H9 (cell line): Measurements from ENCODE around the gene TAF1C. TPM values are rescaled to one million over a fixed set of nuclear protein-coding genes. Genes with fewer than 3 reads are reported as not detected.

ENCODE experiments used
- DNase-seq: peaks from one replicate; pipeline ENCODE4 v3.0.0-alpha.2; 2017
- H2AFZ ChIP-seq: one replicate; pipeline ENCODE4 v1.6.1; 2013; ENCODE audit warnings: mild to moderate bottlenecking, low read length, control low read depth, moderate library complexity
- H2AK5ac ChIP-seq: 2 replicates; pipeline ENCODE4 v1.6.1; 2013; ENCODE audit warnings: low read length, control low read depth, mixed read lengths; ENCODE audit not compliant: insufficient read length
- H2BK120ac ChIP-seq: one replicate; pipeline ENCODE4 v1.6.1; 2013; ENCODE audit warnings: low read depth, mild to moderate bottlenecking, low read length, control low read depth, inconsistent platforms; ENCODE audit not compliant: poor library complexity, severe bottlenecking
- H2BK12ac ChIP-seq: 2 replicates; pipeline ENCODE4 v1.6.1; 2013; ENCODE audit warnings: low read length, control low read depth, mixed read lengths, low read depth; ENCODE audit not compliant: insufficient read length
- H2BK15ac ChIP-seq: 2 replicates; pipeline ENCODE4 v1.6.1; 2013; ENCODE audit warnings: low read depth, low read length, control low read depth
- H2BK20ac ChIP-seq: one replicate; pipeline ENCODE4 v1.6.1; 2013; ENCODE audit warnings: low read depth, mild to moderate bottlenecking, low read length, control low read depth, inconsistent platforms; ENCODE audit not compliant: poor library complexity, severe bottlenecking
- H2BK5ac ChIP-seq: 2 replicates; pipeline ENCODE4 v1.6.1; 2013; ENCODE audit warnings: low read length, control low read depth, mixed read lengths; ENCODE audit not compliant: insufficient read length
- H3K14ac ChIP-seq: 2 replicates; pipeline ENCODE4 v1.6.1; 2013; ENCODE audit warnings: low read length, control low read depth; ENCODE audit not compliant: insufficient read depth
- H3K18ac ChIP-seq: 2 replicates; pipeline ENCODE4 v1.6.1; 2013; ENCODE audit warnings: low read depth, mild to moderate bottlenecking, mixed read lengths, low read length, control low read depth; ENCODE audit not compliant: insufficient read length
- H3K23ac ChIP-seq: 2 replicates; pipeline ENCODE4 v1.6.1; 2013; ENCODE audit warnings: low read length, control low read depth, mixed read lengths, low read depth; ENCODE audit not compliant: insufficient read length
- H3K23me2 ChIP-seq: 2 replicates; pipeline ENCODE4 v1.6.1; 2013; ENCODE audit warnings: low read depth, mild to moderate bottlenecking, mixed read lengths, low read length, control low read depth; ENCODE audit not compliant: insufficient read length, poor library complexity, severe bottlenecking
- H3K27ac ChIP-seq: 2 replicates; pipeline ENCODE4 v1.5.1; 2013; ENCODE audit warnings: low read length, control low read depth, mixed read lengths, low read depth; ENCODE audit not compliant: insufficient read length
- H3K27me3 ChIP-seq: 2 replicates; pipeline ENCODE4 v1.6.1; 2013; ENCODE audit warnings: low read length, control low read depth, inconsistent platforms; ENCODE audit not compliant: insufficient read depth
- H3K4ac ChIP-seq: 2 replicates; pipeline ENCODE4 v1.6.1; 2013; ENCODE audit warnings: low read depth, mild to moderate bottlenecking, control low read depth, inconsistent platforms, low read length, moderate library complexity
- H3K4me1 ChIP-seq: 2 replicates; pipeline ENCODE4 v1.6.1; 2013; ENCODE audit warnings: low read length, control low read depth, inconsistent platforms; ENCODE audit not compliant: insufficient read depth
- H3K4me2 ChIP-seq: 2 replicates; pipeline ENCODE4 v1.6.1; 2013; ENCODE audit warnings: low read length, control low read depth, mixed read lengths; ENCODE audit not compliant: insufficient read length, insufficient read depth
- H3K56ac ChIP-seq: 2 replicates; pipeline ENCODE4 v1.6.1; 2013; ENCODE audit warnings: low read depth, mild to moderate bottlenecking, mixed read lengths, low read length, control low read depth; ENCODE audit not compliant: insufficient read length
- H3K79me1 ChIP-seq: 2 replicates; pipeline ENCODE4 v1.6.1; 2013; ENCODE audit warnings: low read depth, mild to moderate bottlenecking, moderate library complexity, low read length, control low read depth, inconsistent platforms; ENCODE audit not compliant: insufficient read depth, poor library complexity, severe bottlenecking
- H3K79me2 ChIP-seq: 2 replicates; pipeline ENCODE4 v1.6.1; 2013; ENCODE audit warnings: low read length, control low read depth, inconsistent platforms; ENCODE audit not compliant: insufficient read depth
- H3K9ac ChIP-seq: 2 replicates; pipeline ENCODE4 v1.6.1; 2013; ENCODE audit warnings: low read length, control low read depth, mixed read lengths; ENCODE audit not compliant: insufficient read length; ENCODE audit errors: extremely low read depth
- H3K9me3 ChIP-seq: one replicate; pipeline ENCODE4 v1.6.1; 2013; ENCODE audit warnings: low read depth, low read length, inconsistent platforms; ENCODE audit not compliant: control insufficient read depth
- H3T11ph ChIP-seq: one replicate; pipeline ENCODE4 v1.6.1; 2013; ENCODE audit warnings: mild to moderate bottlenecking, low read length, control low read depth, inconsistent platforms
- H4K20me1 ChIP-seq: one replicate; pipeline ENCODE4 v1.6.1; 2013; ENCODE audit not compliant: control insufficient read depth, insufficient read length, insufficient read depth
- H4K5ac ChIP-seq: 2 replicates; pipeline ENCODE4 v1.6.1; 2013; ENCODE audit warnings: low read depth, mild to moderate bottlenecking, mixed read lengths, low read length, control low read depth; ENCODE audit not compliant: insufficient read length
- H4K8ac ChIP-seq: replicated peaks from 2 replicates; pipeline ENCODE4 v1.6.1; 2013; ENCODE audit warnings: low read length, control low read depth, mixed read lengths, low read depth; ENCODE audit not compliant: insufficient read length
- H4K91ac ChIP-seq: 2 replicates; pipeline ENCODE4 v1.6.1; 2013; ENCODE audit warnings: low read depth, mild to moderate bottlenecking, moderate library complexity, mixed read lengths, low read length, control low read depth; ENCODE audit not compliant: insufficient read length
- H3K27ac Mint-ChIP-seq, 3 experiments: 2 replicates in 2 of 3; 3 replicates in 1 of 3; pipeline ENCODE4 v1.8.0; 2020 to 2021; ENCODE audit warnings: mixed read lengths in 3 of 3, mild to moderate bottlenecking in 1 of 3, moderate library complexity in 1 of 3
- H3K27me3 Mint-ChIP-seq: 2 replicates; pipeline ENCODE4 v1.8.0; 2021; ENCODE audit warnings: low read depth, mild to moderate bottlenecking, moderate library complexity, mixed read lengths
- H3K36me3 Mint-ChIP-seq, 3 experiments: 2 replicates in 2 of 3; 3 replicates in 1 of 3; pipeline ENCODE4 v1.8.0; 2020 to 2021; ENCODE audit warnings: low read depth in 3 of 3, mixed read lengths in 3 of 3; ENCODE audit not compliant: insufficient read depth in 1 of 3
- H3K4me1 Mint-ChIP-seq, 2 experiments: 2 replicates each; pipeline ENCODE4 v1.8.0; 2020; ENCODE audit warnings: mixed read lengths in 2 of 2
- H3K4me3 Mint-ChIP-seq, 2 experiments: 2 replicates in 1 of 2; 3 replicates in 1 of 2; pipeline ENCODE4 v1.8.0; 2020 to 2021; ENCODE audit warnings: mild to moderate bottlenecking in 2 of 2, mixed read lengths in 2 of 2, moderate library complexity in 1 of 2
- H3K9me3 Mint-ChIP-seq, 2 experiments: 2 replicates in 1 of 2; 3 replicates in 1 of 2; pipeline ENCODE4 v1.8.0; 2020; ENCODE audit warnings: mild to moderate bottlenecking in 2 of 2, mixed read lengths in 2 of 2, moderate library complexity in 1 of 2
- WGBS: extraction: QIAGEN DNeasy Blood & Tissue Kit; methylation state at CpG from one replicate; pipeline ENCODE4 v1.1.7; 2013; ENCODE audit warnings: missing lambda C conversion rate, low lambda C conversion rate, mixed read lengths; ENCODE audit not compliant: insufficient read length; ENCODE audit errors: extremely low coverage; 5-methylcytosine and 5-hydroxymethylcytosine counted together
- total RNA-seq: library from RNA; stranded (reverse); gene quantifications from 2 replicates; pipeline ENCODE4 v1.2.1, GENCODE V29; 2021
- TF ChIP-seq, protein P1 (sequence below): fragments of 200-600 bp; sonication (generic); conservative IDR thresholded peaks from 3 replicates; pipeline ENCODE4 v1.8.0; 2021; ENCODE audit warnings: antibody characterized with exemption, mild to moderate bottlenecking

The TAF1C gene
- total RNA-seq, 1 experiment from 2014 or later: 78.6 TPM

DNA sequence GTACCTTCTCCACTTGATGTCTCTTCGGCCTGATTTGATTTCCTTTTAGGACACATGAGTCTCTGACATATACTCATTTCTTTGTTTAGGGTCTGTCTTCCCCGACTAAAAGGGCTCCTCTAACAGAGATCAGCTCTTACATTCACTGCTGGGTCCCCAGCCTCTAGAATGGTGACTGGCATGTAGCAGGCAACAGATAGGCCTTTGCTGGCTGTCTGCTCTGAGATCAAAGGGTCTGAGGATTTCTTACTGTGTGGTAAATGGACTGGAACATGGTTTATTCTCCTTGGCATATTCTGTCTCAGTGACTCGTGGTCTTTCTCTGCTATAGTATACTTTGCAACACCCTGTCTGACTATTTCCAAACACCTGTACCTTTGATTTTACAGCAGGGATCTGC, 25.1 kb downstream of the TAF1C start:
- WGBS: no CpG with 5 or more reads among the region's 3 CpGs
- Histone ChIP-seq H3K18ac (no peak overlapping the region), H3K79me1 (no peaks in the 10 kb centered on the region), H3K4me1 (no peaks in the 10 kb centered on the region), H3T11ph (no peak overlapping the region), H2AK5ac (no peak overlapping the region), H3K4ac (no peak overlapping the region), H2BK12ac (no peak overlapping the region), H2BK5ac (no peak overlapping the region), H3K27ac (no peak overlapping the region), H2BK20ac (no peak overlapping the region), H2AFZ (no peak overlapping the region), H2BK15ac (no peak overlapping the region), H3K14ac (no peak overlapping the region), H3K4me2 (no peak overlapping the region), H4K5ac (no peak overlapping the region), H4K8ac (no peak overlapping the region), H3K9ac (no peak overlapping the region), H3K27me3 (no peaks in the 10 kb centered on the region), H3K23ac (no peak overlapping the region), H4K20me1 (no peaks in the 10 kb centered on the region), H3K56ac (no peak overlapping the region), H3K9me3 (no peaks in the 10 kb centered on the region), H2BK120ac (no peak overlapping the region), H3K79me2 (no peaks in the 10 kb centered on the region), H3K23me2 (no peaks in the 10 kb centered on the region), H4K91ac (no peak overlapping the region)
- Mint-ChIP-seq H3K27ac (no peak overlapping the region), H3K27me3 (peaks cover 7% of the 10 kb centered on the region), H3K9me3 (no peaks in the 10 kb centered on the region), H3K4me1 (peaks cover 0 to 7% of the 10 kb centered on the region in 2 experiments; a peak in 2 of 4 replicates), H3K36me3 (no peaks in the 10 kb centered on the region), H3K4me3 (no peak overlapping the region)
- TF ChIP-seq, protein P1, sequence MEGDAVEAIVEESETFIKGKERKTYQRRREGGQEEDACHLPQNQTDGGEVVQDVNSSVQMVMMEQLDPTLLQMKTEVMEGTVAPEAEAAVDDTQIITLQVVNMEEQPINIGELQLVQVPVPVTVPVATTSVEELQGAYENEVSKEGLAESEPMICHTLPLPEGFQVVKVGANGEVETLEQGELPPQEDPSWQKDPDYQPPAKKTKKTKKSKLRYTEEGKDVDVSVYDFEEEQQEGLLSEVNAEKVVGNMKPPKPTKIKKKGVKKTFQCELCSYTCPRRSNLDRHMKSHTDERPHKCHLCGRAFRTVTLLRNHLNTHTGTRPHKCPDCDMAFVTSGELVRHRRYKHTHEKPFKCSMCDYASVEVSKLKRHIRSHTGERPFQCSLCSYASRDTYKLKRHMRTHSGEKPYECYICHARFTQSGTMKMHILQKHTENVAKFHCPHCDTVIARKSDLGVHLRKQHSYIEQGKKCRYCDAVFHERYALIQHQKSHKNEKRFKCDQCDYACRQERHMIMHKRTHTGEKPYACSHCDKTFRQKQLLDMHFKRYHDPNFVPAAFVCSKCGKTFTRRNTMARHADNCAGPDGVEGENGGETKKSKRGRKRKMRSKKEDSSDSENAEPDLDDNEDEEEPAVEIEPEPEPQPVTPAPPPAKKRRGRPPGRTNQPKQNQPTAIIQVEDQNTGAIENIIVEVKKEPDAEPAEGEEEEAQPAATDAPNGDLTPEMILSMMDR: no peak
- DNase-seq: no peak
